CD4-positive, alpha-beta T cell (primary cell): ENCODE measurements around the gene LYRM9. TPM values are rescaled to one million over a fixed set of nuclear protein-coding genes. Genes with fewer than 3 reads are reported as not detected.
"Not testable (repeated sequence)": the region's sequence is repeated elsewhere in the genome, so short reads cannot be mapped to it uniquely, and the experiment has no call there.

Source experiments
- ATAC-seq: fragments of 200-7000 bp; cut with Tn5 transposase; one replicate; pipeline ENCODE4 v1.10.0; 2022; ENCODE audit warnings: mild to moderate bottlenecking; ENCODE audit not compliant: poor library complexity
- CTCF ChIA-PET: fragments of 350-600 bp; sonication (Branson Sonifier 250); formaldehyde crosslinking; loops from one replicate; lab custom pipeline; 2021; ENCODE audit warnings: antibody characterized with exemption, inconsistent platforms; lab: Charles Lee
- POLR2A ChIA-PET: fragments of 350-600 bp; sonication (Branson Sonifier 250); formaldehyde crosslinking; loops from one replicate; lab custom pipeline; 2021; ENCODE audit warnings: antibody characterized with exemption, inconsistent platforms; lab: Charles Lee
- DNase-seq, 14 experiments: peaks; one replicate each; pipeline ENCODE4 v3.0.0-alpha.2; 2013 to 2020; ENCODE audit warnings: mixed read lengths in 2 of 14
- H3K27ac ChIP-seq, 2 donors: one replicate each; pipeline versions ENCODE4 v1.5.1 to v1.7.0; 2013; ENCODE audit warnings: low read length in 2 of 2, low read depth in 1 of 2, mild to moderate bottlenecking in 1 of 2
- H3K27me3 ChIP-seq, 2 experiments: 1 replicate in 1 of 2; 2 replicates in 1 of 2; pipeline versions ENCODE4 v1.6.1 to v1.7.0; 2013; ENCODE audit warnings: low read length in 2 of 2, control low read depth in 1 of 2, mild to moderate bottlenecking in 1 of 2, moderate library complexity in 1 of 2; ENCODE audit not compliant: insufficient read depth in 2 of 2, control insufficient read depth in 1 of 2
- H3K36me3 ChIP-seq: one replicate; pipeline ENCODE4 v1.6.1; 2013; ENCODE audit warnings: low read length, control low read depth; ENCODE audit not compliant: insufficient read depth
- H3K4me1 ChIP-seq: one replicate; pipeline ENCODE4 v1.6.1; 2013; ENCODE audit warnings: low read length, control low read depth; ENCODE audit not compliant: insufficient read depth
- H3K4me3 ChIP-seq: one replicate; pipeline ENCODE4 v1.5.1; 2013; ENCODE audit warnings: mild to moderate bottlenecking, low read length, moderate library complexity
- H3K9me3 ChIP-seq, 2 experiments: 1 replicate in 1 of 2; 2 replicates in 1 of 2; pipeline versions ENCODE4 v1.6.1 to v1.7.0; 2013; ENCODE audit warnings: low read length in 2 of 2, mild to moderate bottlenecking in 2 of 2, control low read depth in 1 of 2, moderate library complexity in 1 of 2; ENCODE audit not compliant: control insufficient read depth in 1 of 2, insufficient read depth in 1 of 2
- H3K27ac Mint-ChIP-seq: one replicate; pipeline ENCODE4 v1.8.0; 2020; ENCODE audit warnings: mixed read lengths
- H3K27me3 Mint-ChIP-seq: one replicate; pipeline ENCODE4 v1.8.0; 2021; ENCODE audit warnings: mixed read lengths
- H3K36me3 Mint-ChIP-seq: one replicate; pipeline ENCODE4 v1.8.0; 2021; ENCODE audit warnings: low read depth, mixed read lengths
- H3K4me1 Mint-ChIP-seq: one replicate; pipeline ENCODE4 v1.8.0; 2021; ENCODE audit warnings: low read depth, mixed read lengths
- H3K4me3 Mint-ChIP-seq: one replicate; pipeline ENCODE4 v1.8.0; 2020; ENCODE audit warnings: mild to moderate bottlenecking, mixed read lengths
- H3K9me3 Mint-ChIP-seq: one replicate; pipeline ENCODE4 v1.8.0; 2020; ENCODE audit warnings: mixed read lengths
- CTCF ChIP-seq: fragments of 200-600 bp; IDR thresholded peaks from one replicate; pipeline ENCODE4 v1.8.0; 2022; ENCODE audit warnings: antibody characterized with exemption, mild to moderate bottlenecking
- intact Hi-C, 2 experiments: fragments of 100-400 bp; cut with DNase I in 1 of 2; cut with micrococcal nuclease in 1 of 2; formaldehyde crosslinking; loops; one replicate each; pipeline versions ENCODE4 v1.15.1 to v1.9.0; 2023 to 2025; cut with DNase I, micrococcal nuclease
- total RNA-seq, 174 experiments: library from RNA in 2 of 174; stranded (reverse) in 2 of 174; gene quantifications; one replicate each; pipeline ENCODE4 v1.2.3 and lab custom pipeline; 2021 to 2026

Gene LYRM9
- total RNA-seq, 2 experiments from 2014 or later = 13.0 to 15.7 TPM

- CTCF ChIA-PET = no interaction called here
- Mint-ChIP-seq H3K4me3 (no peak overlapping the region), H3K36me3 (no peaks in the 10 kb centered on the region), H3K9me3 (no peaks in the 10 kb centered on the region), H3K4me1 (no peaks in the 10 kb centered on the region), H3K27me3 (peaks cover 16% of the 10 kb centered on the region), H3K27ac (no peak overlapping the region)
- DNase-seq (no peak), ATAC-seq (no peak)
- Histone ChIP-seq H3K9me3 (no peaks in the 10 kb centered on the region), H3K27ac (no peak overlapping the region), H3K36me3 (no peaks in the 10 kb centered on the region), H3K27me3 (peaks cover 0 to 2% of the 10 kb centered on the region in 2 experiments), H3K4me3 (no peak overlapping the region), H3K4me1 (no peaks in the 10 kb centered on the region)
- POLR2A ChIA-PET = no interaction called here
- intact Hi-C loops = no loop called here
- TF ChIP-seq CTCF = no peak
Measured at GRCh38 chr17:27912964-27913363, 19.8 kb upstream of the LYRM9 start.

GRCh38 chr17:27912299-27912698 lies 19.1 kb upstream of the LYRM9 start:
- POLR2A ChIA-PET, H3K4me1 ChIP-seq, CTCF ChIA-PET, H3K27ac Mint-ChIP-seq, H3K4me1 Mint-ChIP-seq, H3K4me3 Mint-ChIP-seq, intact Hi-C loops, H3K36me3 ChIP-seq, H3K4me3 ChIP-seq, H3K9me3 ChIP-seq, H3K27me3 ChIP-seq, H3K36me3 Mint-ChIP-seq, H3K27ac ChIP-seq, H3K9me3 Mint-ChIP-seq, ATAC-seq, DNase-seq: not testable (repeated sequence)
- H3K27me3 Mint-ChIP-seq = peaks cover 18% of the 10 kb centered on the region

GRCh38 chr17:27907976-27908558 lies 14.9 kb upstream of the LYRM9 start:
- Mint-ChIP-seq H3K27me3 (peaks cover 39% of the 10 kb centered on the region), H3K4me3 (no peak overlapping the region), H3K4me1 (no peaks in the 10 kb centered on the region), H3K9me3 (no peaks in the 10 kb centered on the region), H3K36me3 (no peaks in the 10 kb centered on the region), H3K27ac (no peak overlapping the region)
- no peaks in the 10 kb centered on the region for H3K4me1 ChIP-seq
- H3K27ac ChIP-seq = no peak overlapping the region
- ChIA-PET CTCF (no interaction called here), POLR2A (interaction anchor here (0.6 kb wide), 1 partner anchor 108 kb away, joined by 3 read pairs; no protein-coding TSS in a partner anchor)
- H3K9me3 ChIP-seq = no peaks in the 10 kb centered on the region
- no peak for TF ChIP-seq CTCF
- ATAC-seq = no peak
- no peaks in the 10 kb centered on the region for H3K36me3 ChIP-seq
- intact Hi-C loops = no loop called here
- no peak for DNase-seq
- no peak overlapping the region for H3K4me3 ChIP-seq
- peaks cover under 1 to 7% of the 10 kb centered on the region in 2 experiments for H3K27me3 ChIP-seq

GRCh38 chr17:27906623-27907022 lies 13.5 kb upstream of the LYRM9 start:
- TF ChIP-seq CTCF = no peak
- DNase-seq = no peak
- no peak overlapping the region for H3K27ac ChIP-seq
- intact Hi-C loops = no loop called here
- no peak overlapping the region for H3K4me3 Mint-ChIP-seq
- peaks cover 37% of the 10 kb centered on the region for H3K27me3 Mint-ChIP-seq
- no peaks in the 10 kb centered on the region for H3K36me3 ChIP-seq
- no peaks in the 10 kb centered on the region for H3K4me1 ChIP-seq
- H3K27me3 ChIP-seq = peaks cover 3 to 12% of the 10 kb centered on the region in 2 experiments
- H3K4me1 Mint-ChIP-seq = no peaks in the 10 kb centered on the region
- H3K27ac Mint-ChIP-seq = no peak overlapping the region
- ChIA-PET POLR2A (no interaction called here), CTCF (no interaction called here)
- H3K36me3 Mint-ChIP-seq = no peaks in the 10 kb centered on the region
- ATAC-seq = no peak
- H3K9me3 ChIP-seq = no peaks in the 10 kb centered on the region
- no peaks in the 10 kb centered on the region for H3K9me3 Mint-ChIP-seq
- H3K4me3 ChIP-seq = no peak overlapping the region
